ENCODE measurements around the gene CTIF.

The CTIF gene

DNA sequence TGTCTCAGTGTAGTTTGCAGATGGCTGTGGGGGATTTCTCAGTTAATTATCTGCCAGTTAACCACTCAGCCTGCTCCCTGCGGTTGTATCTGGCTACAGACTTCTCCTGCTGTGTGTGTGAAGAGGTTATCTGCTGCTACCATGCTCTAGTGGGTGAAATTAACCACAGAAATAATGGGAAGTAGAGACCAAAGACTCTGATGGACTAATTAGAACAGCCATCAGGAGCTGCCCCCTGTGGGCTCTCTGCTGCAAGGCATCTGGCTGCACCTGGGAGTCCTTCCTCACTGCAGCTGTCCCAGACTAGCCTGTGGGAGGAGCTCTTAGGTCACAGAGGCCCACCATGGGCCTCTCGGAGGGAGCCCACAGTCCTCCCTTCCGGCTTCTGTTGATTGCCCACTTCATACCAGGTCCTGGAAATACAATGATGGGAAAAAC is 66.6 kb downstream of the CTIF start:
- DNase-seq: no peak

- DNase-seq: no peak
Observed at GRCh38 chr18:48607056-48607984, 68.5 kb downstream of the CTIF start.

DNA sequence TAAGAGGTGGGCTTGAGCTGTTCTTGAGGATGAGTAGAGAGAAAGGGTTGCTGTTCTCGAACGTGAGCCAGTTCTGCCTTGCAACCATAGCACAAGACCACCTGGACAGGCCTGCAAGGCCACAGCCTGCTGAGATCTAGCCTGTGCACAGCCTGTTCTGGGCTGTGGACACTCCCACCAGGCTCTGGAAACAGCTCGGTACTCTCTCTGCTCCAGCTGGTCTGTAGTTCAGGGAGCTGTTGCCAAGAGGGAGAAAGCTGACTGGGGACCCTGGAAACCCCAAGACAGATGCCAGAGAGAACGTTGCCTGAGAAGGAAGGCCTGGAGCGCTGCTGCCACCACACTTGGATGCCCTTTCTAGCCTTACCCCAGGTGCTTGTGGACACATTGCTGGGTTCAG is 69.8 kb downstream of the CTIF start:
- DNase-seq: no peak

- DNase-seq: no peak
Observed at GRCh38 chr18:48609114-48609513, 70.3 kb downstream of the CTIF start.

- DNase-seq: no peak
Observed at GRCh38 chr18:48609820-48610815, 71.3 kb downstream of the CTIF start.

DNA sequence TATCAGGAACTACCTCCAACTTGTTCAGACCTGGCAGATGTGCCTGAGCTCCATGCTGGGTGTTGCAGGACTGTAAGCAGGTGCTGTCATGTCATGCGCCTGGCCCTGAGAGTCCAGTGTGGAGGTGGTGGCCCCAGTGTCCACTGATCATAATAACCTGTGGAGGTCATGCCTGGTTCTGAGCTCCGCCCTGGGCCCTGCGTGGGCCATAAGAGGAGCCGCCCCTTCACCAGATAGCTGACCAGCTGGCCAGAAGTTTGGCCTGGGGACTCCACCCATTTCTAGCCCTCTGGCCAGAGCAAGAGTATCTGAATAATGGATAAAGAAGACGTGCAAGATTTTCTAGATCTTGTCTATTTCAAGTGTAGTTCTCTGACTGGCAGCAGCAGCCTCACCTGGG is 72.4 kb downstream of the CTIF start:
- no peak for DNase-seq

GRCh38 chr18:48611785-48612480 is 73.1 kb downstream of the CTIF start:
- DNase-seq: no peak

GRCh38 chr18:48612511-48612910 is 73.7 kb downstream of the CTIF start:
- DNase-seq: no peak

DNA sequence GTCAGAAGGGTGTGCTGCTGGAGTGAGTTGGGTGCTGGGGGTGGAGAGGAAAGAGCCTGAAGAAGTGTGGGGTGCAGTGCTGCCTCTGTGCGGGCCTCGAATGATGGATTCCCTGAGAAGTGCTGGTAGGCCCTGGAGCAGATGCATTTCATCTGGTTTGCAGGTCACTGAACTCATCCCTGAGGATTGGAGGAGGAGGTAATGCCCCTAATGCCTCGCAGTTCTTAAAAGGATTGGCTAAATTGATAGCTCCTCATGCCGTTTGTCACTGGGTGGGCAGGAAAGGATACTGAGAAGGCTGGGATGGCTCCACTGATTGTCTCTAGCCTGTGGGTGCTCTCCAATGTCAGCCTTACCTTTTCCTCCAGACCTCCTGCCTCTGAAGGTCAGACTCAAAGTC is 74.1 kb downstream of the CTIF start:
- DNase-seq: no peak

DNA sequence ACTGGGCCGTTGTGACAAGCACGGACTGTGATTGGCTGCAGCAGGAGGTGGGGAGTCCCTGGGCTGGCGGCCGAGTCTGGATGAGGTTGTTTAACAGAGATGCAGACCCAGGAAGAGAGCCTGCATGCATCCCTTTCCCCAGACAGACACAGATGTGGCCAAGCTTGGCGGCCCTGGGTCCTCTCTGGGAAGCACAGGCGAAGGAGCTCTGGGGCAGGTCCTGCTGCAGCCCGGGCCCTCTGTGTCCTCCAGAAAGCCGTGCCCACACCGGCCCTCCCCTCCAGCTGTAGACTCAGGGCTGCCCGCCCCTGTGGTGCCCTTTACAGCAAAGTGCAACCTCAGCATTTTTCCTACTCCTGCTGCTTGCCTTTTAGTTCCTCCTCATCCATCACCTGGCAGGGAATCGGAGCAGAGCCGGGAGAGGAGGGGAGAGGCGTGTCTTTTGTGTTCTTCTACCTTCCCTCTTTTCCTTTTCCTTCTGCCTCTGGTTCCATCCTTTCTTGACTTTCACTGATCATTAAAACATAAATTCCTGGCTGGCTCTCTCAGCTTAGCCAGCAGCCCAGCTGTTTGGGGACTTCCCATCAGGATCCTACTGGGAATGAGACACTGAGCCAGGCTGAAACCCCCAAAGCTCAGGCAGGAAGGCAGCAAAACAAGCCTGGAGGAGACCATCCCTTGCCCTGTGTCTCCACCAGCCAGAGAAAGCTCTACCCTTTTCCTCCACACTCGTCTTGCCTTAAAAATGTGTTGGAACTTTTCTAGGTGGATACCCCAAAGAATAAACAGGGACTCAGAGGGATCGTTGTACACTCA is 75.0 kb downstream of the CTIF start:
- DNase-seq: no peak

DNA sequence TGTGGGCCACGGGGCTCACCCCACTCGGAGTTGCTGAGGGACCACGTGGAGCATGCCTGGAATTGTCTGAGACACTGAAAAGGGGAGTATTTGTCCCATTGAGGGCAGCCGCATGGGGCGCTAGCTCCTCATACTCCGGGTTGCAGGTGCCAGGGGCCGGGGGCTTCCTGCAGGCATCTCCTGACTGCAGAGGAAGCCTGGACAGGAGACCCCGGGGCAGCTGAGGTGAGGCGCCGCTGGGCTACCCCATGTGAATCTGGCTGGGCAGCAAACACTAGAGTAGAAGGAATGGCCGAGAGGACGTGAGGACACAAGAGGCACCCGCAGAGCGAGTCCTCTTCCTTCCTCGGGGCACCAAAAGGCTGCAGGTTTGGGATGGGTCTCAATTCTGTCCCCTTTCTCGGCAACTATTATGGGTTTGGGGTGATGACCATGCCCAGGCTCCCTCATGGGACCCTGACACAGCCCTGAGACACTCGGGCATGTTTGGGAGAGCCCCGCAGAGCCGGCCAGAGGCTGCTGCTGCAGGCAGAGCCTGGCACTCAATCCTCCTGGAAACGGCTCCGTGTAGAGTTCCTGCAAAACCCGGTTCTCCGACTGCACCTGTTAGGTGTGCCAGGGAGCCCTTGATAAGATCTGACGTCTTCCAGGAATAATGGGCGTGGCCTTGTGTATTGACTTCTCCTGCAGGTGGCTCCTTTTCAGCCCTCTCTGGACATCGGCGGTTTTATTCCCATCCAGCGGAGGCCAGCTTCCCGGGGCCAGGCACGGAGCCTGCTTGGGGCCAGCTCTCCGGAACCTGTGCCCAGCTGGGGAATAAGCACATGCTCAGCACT is 77.0 kb downstream of the CTIF start:
- no peak for DNase-seq

DNA sequence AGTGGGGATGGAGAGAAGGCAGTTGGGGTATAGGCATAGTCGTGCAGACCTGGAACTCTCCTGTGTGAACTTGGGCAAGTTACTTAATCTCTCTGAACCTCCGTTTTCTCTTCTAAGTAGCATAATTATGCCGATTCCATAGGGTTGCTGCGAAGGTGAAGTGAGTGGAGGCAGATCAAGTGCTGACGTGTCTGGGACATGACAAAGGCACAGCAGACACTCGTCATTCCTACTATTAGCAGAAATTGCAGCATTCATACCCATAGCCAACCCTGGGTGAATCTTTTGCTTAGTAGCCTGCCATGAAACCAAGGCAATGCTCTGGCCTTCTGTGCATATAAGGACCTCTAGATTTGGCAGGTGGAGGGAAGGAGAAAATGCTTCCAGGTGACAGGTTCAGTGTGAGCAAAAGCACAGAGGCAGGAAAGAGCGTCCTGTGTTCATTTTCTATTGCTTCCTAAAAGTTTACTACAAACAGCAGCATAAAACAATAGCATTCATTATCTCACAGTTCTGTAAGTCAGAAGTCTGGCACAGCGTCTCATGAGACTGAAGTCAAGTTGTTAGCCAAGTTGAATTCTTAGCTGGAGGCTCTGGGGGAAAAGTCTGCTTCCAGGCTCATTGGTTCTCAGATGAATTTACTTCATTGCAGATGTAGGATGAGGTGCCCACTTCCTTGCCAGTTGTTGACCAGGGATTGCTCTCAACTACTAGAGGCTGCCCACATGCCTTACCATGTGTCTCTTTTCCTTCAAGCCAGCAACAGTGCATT is 77.8 kb downstream of the CTIF start:
- no peak for DNase-seq

GRCh38 chr18:48617844-48618497 is 79.1 kb downstream of the CTIF start:
- no peak for DNase-seq

GRCh38 chr18:48619016-48619415 is 80.2 kb downstream of the CTIF start:
- no peak for DNase-seq

- no peak for DNase-seq
Observed at GRCh38 chr18:48619501-48619900, 80.7 kb downstream of the CTIF start.

GRCh38 chr18:48620071-48620470 is 81.2 kb downstream of the CTIF start:
- no peak for DNase-seq

DNA sequence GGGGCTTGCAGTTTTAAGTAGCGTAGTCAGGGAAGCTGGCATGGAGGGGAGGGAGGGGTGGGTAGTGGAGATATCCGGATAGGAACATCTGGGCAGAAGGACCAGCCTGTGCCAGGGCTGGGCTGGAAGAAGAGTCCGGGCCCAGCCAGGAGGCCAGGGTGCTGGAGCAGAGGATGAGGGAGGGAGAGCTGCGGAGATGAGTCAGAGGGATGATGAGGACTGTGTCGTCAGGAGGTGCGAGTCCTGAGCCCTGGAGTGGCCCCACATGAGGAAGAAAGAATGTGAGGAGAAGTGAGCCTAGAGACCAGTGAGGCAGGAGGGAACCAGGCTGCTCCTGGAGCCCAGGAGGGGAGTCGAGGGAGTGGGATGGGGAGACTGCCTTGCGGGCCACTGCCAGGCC is 82.4 kb downstream of the CTIF start:
- no peak for DNase-seq

GRCh38 chr18:48621815-48622555 is 83.2 kb downstream of the CTIF start:
- no peak for DNase-seq

- DNase-seq: no peak
Observed at GRCh38 chr18:48622911-48623431, 84.1 kb downstream of the CTIF start.
